T-helper 2 cell (primary cell): ENCODE results near the gene CD3E.

ENCODE experiments used
- DNase-seq, 5 experiments: peaks; one replicate each; pipeline versions ENCODE4 v3.0.0 to v3.0.0-alpha.2; 2012 to 2022

The CD3E gene

GRCh38 chr11:118328745-118329144 lies 24.2 kb downstream of the CD3E start:
- DNase-seq, result no peak

DNA sequence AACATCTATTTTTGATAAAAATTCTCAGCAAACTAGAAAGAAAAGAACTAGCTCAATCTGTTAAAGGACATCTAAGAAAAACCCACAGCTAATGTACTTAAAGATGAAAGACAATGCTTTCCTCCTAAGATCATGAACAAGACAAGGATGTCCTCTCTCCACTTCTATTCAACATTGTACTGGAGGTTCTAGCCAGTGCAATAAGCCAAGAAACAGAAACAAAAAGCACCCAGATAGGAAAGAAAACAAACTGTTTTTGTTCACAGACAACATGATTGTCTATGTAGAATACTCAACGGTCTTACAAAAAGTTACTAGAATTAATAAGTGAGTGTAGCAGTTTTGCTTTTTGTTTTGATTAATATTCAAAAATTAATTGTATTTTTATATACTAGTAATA lies 30.2 kb downstream of the CD3E start:
- peak in 1 of 5 experiments; percentile 53 for DNase-seq

- peak; percentile 43 to 97 (median 79) for DNase-seq
Observed at GRCh38 chr11:118338637-118339061, 34.1 kb downstream of the CD3E start.

- peak in 1 of 5 experiments; percentile 54 for DNase-seq
Observed at GRCh38 chr11:118339281-118339961, 34.9 kb downstream of the CD3E start.

- DNase-seq, result peak in 1 of 5 experiments; percentile 17
Observed at GRCh38 chr11:118340449-118340848, 35.9 kb downstream of the CD3E start.

DNA sequence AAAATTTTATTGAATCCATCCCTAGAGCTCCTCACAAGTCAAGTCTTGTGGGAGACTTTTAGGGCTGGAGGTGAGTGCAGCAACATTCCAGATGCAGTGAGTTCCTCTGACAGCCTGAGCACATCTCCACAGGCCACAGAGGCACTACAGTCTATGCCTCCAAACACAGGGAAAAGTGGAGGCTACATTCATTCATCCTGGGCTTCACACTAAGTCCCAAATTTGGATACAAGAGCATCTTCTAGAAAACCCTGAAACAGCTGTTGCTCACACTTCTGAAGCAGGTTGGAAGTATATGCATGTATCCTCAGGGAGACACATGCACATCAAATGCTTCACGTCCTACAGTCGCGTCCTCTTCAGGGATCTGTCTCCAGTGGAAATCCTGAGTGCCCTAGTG lies 36.7 kb downstream of the CD3E start:
- no peak for DNase-seq

GRCh38 chr11:118341815-118342489 lies 37.4 kb downstream of the CD3E start:
- DNase-seq, result peak in 1 of 5 experiments; percentile 64

DNA sequence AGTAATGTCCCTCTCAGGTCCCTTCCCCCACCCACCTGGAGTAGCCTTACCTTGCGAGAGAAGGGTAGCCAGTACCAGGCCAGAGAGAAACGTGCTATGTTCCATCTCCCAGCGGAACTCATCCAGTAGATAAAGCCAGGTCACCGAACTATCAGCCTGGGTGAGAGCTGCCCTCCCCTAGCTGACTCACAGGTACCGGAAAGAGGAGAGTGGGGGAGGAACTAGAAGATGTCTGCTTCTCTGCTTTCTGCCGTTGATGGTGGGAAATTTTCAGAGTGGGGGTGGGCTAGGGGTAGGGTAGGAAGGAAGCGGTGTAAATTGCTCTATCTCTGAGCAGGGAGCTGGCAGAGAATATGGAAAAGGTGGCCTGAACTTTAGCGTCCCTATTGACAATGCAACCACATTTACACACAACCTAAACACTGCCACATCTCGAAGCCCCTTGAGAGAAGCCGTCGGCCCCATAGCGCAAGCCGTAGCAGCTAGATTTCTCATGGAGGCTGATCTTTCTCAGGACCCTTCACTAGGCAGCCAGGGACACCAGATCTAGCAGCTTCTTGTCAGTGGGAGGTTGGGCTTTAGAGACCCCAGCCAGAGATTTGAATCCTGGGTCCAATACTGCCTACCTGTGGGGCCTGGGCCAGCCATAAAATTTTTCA lies 38.1 kb downstream of the CD3E start, which contains the start of gene CD3D:
Gene CD3D (minus strand): TSS at position 203 of the 659 bp plus-strand sequence. CDS start 98 bp downstream, at position 105.
- DNase-seq, result peak in 4 of 5 experiments; percentile 54 to 87 (median 64)

- DNase-seq, result peak in 1 of 5 experiments; percentile 49
Observed at GRCh38 chr11:118343248-118343647, 38.7 kb downstream of the CD3E start.

DNA sequence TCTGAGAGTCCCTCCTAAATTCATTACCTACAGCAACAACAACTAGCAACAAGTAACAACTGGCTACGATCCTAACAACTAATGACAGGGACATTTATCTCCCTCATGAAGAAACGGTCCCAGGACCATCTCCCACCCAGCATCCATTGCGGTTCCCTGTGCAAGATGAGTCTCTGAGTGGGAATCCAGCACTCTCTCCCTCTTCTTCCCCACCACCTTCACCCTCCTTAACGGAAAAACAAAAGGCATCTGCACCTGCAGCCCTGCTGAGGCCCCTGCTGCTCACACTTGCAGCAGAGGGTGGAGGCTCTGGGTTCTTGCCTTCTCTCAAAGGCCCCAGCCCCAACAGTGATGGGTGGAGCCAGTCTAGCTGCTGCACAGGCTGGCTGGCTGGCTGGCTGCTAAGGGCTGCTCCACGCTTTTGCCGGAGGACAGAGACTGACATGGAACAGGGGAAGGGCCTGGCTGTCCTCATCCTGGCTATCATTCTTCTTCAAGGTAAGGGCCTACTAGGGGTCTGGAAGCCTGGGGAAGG lies 39.5 kb downstream of the CD3E start, which contains the start of gene CD3G:
Gene CD3G (plus strand): TSS at position 364 of the 535 bp plus-strand sequence. CDS start 80 bp downstream, at position 444.
- peak; percentile 33 to 90 (median 57) for DNase-seq

DNA sequence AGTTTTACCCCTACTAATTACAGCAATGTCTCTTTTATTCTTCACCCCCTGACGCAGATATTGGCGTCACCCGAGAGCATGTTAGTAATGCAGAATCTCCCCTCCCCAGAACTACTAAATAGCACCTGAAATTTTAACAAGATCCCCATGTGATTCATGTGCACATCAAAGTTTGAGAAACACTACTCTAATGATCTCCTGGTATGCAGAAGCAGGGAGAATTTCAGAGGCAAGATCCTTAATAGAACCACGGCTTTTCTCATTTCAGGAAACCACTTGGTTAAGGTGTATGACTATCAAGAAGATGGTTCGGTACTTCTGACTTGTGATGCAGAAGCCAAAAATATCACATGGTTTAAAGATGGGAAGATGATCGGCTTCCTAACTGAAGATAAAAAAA lies 44.9 kb downstream of the CD3E start:
- DNase-seq, result no peak

GRCh38 chr11:118353084-118353710 lies 48.7 kb downstream of the CD3E start:
- DNase-seq, result peak in 2 of 5 experiments; percentile 49 to 50

DNA sequence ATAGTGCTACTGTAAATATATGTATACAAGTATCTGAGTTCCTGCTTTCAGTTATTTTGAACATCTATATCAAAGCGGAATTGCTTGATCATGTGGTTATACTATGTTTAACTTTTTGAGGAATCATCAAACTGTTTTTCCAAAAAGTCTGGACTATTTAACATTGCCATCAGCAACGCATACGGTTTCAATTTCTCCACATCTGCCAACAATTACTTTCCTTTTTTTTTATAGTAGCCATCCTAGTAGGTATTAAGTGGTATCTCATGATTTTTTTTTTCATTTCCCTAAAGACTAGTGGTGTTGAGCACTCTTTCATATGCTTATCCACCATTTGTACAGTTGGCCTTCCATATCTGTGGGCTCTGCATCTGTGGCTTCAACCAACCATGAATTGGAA lies 53.5 kb downstream of the CD3E start:
- no peak for DNase-seq

DNA sequence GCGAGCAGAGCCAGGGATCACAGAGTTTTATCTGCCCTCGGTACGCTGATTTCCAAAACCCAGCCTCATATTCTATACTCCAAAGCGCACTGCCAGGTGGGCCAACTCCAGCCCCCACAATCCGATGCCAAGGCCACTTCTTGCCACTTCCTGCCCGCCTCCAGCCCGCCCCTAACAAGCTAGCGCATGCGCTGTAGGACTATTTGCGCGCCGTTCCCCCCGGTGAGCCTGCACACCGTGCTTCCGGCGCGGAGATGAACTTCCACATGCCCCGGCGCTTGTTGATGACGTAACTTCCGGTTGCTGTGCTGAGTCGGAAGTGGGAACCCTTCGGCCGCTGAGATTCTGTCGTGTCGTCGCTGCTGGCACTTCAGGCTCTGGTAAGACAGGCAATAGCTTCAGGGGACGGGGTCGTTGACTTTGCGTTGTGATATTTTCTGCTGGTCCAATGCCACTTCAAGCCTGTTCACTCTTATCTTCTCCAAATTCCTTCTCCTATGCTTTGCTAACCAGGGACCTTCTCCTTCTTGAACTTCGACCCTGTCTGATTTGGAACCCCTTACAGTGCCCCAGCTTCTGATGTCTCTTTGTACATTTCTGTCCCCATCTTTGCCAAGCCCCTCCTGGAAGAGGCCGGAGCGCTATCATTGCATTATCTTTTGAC lies 54.9 kb downstream of the CD3E start, which contains the start of gene UBE4A:
Gene UBE4A (plus strand): TSS at position 306 of the 664 bp plus-strand sequence. CDS start 5,481 bp downstream, outside the sequence.
- peak; percentile 85 to 99 (median 93) for DNase-seq

- DNase-seq, result no peak
Observed at GRCh38 chr11:118364956-118365615, 60.6 kb downstream of the CD3E start.
